K562 (cell line): ENCODE results near the gene SKAP2. TPM values are rescaled to one million over a fixed set of nuclear protein-coding genes. Genes with fewer than 3 reads are reported as not detected.

Source experiments
- ATF7 ChIP-seq: fragments of 450-650 bp; IDR thresholded peaks from 2 replicates; pipeline ENCODE4 v1.7.1; 2014; ENCODE audit warnings: mild to moderate bottlenecking, moderate library complexity
- DNMT1 ChIP-seq: fragments of 450-650 bp; IDR thresholded peaks from 2 replicates; pipeline ENCODE4 v1.6.1; 2016; ENCODE audit warnings: antibody characterized with exemption, mild to moderate bottlenecking
- ESRRB ChIP-seq: fragments of 250-450 bp; sonication (Bioruptor Pico); IDR thresholded peaks from 2 replicates; pipeline ENCODE4 v1.5.0; 2020; ENCODE audit warnings: mild to moderate bottlenecking, moderate library complexity, borderline replicate concordance
- LARP7 ChIP-seq: fragments of 450-650 bp; IDR thresholded peaks from 2 replicates; pipeline ENCODE4 v1.6.1; 2016
- NCOR1 ChIP-seq: fragments of 450-650 bp; IDR thresholded peaks from 2 replicates; pipeline ENCODE4 v1.6.1; 2016; ENCODE audit warnings: mild to moderate bottlenecking, moderate library complexity
- TEAD2 ChIP-seq: fragments of 450-650 bp; IDR thresholded peaks from 2 replicates; pipeline ENCODE4 v1.6.1; 2016; ENCODE audit warnings: missing genetic modification characterization, control low read depth, missing compliant biosample characterization
- TSC22D4 ChIP-seq: fragments of 450-650 bp; IDR thresholded peaks from 2 replicates; pipeline ENCODE4 v1.6.1; 2016; ENCODE audit warnings: missing genetic modification characterization, missing biosample characterization, control low read depth
- ZFP36 ChIP-seq: fragments of 150-350 bp; IDR thresholded peaks from 2 replicates; pipeline ENCODE4 v1.6.1; 2018; ENCODE audit warnings: low read length, low read depth; ENCODE audit not compliant: partially characterized antibody
- ZNF224 ChIP-seq: sonication (generic); formaldehyde crosslinking; IDR thresholded peaks from 2 replicates; pipeline ENCODE4 v1.8.0; 2022; ENCODE audit warnings: mild to moderate bottlenecking, missing genetic modification reagents
- polyA plus RNA-seq, 8 experiments: library from polyadenylated mRNA; depleted of rRNA in 4 of 8; stranded (reverse) in 5 of 8; unstranded in 3 of 8; fragments of >200 nt; fragmentation: Nextera tagmentation in 2 of 8; fragmentation: Illumina TruSeq in 1 of 8; extraction: Ambion mirVana in 2 of 8; extraction: Trizol in 1 of 8; gene quantifications; 2 replicates each; pipeline versions ENCODE4 v1.2.1 to v1.2.3, GENCODE V29; 2011 to 2014; ENCODE audit warnings: inconsistent platforms in 1 of 8, missing spikeins in 1 of 8
- total RNA-seq, 7 experiments: library from RNA; depleted of rRNA in 6 of 7; stranded (reverse); fragments of >200 nt in 6 of 7; fragmentation: Illumina TruSeq in 2 of 7; extraction: Trizol in 2 of 7; gene quantifications; 2 replicates each; pipeline versions ENCODE4 v1.2.1 to v1.2.3, GENCODE V29; 2011 to 2021; ENCODE audit warnings: low replicate concordance in 1 of 7
- TF ChIP-seq, protein P1 (sequence below), 2 experiments: fragments of 450-650 bp; IDR thresholded peaks; 2 replicates each; pipeline ENCODE4 v1.6.1; 2018; ENCODE audit warnings: mild to moderate bottlenecking in 2 of 2, low read depth in 1 of 2; ENCODE audit not compliant: partially characterized antibody in 2 of 2
- TF ChIP-seq, protein P2 (sequence below): fragments of 250-450 bp; sonication (Bioruptor Pico); IDR thresholded peaks from 2 replicates; pipeline ENCODE4 v1.4.0; 2020; ENCODE audit warnings: mild to moderate bottlenecking, moderate library complexity
- TF ChIP-seq, protein P3 (sequence below): fragments of 450-650 bp; IDR thresholded peaks from 2 replicates; pipeline ENCODE4 v1.6.1; 2017; ENCODE audit warnings: antibody characterized with exemption

The SKAP2 gene
- total and polyA plus RNA-seq, 9 of the 15 experiments (the other 6 are each of a cell fraction or from before 2014, with no cell fraction given): 4.2 to 11.7 (median 8.3) TPM

DNA sequence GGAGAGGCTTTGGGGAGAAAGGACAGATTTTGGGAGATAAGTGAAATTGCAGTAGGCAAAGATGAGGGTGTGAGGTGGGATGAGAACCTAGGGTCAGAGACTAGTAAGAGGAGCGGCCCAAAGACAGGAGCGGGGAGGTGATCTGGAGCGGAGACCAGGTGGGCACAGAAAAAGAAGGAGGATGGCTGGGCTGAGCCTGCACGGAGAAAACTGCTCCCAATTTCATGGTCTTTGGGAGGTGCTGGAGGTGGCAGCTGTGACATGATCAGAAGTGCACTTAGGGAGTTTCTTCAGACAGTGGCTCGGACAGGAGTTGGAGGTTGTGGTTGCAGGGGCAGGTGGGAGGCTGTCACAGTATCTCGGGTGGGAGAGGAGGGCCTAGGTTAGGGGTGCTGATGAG is 232.8 kb downstream of the SKAP2 start (continued):
- TF ChIP-seq NCOR1 (no peak), DNMT1 (no peak), ZFP36 (no peak), ZNF224 (CRISPR knock-in tag) (no peak), LARP7 (no peak), ESRRB (CRISPR knock-in tag) (no peak), ATF7 (no peak), TSC22D4 (tag) (no peak), TEAD2 (tag) (no peak)
- TF ChIP-seq, protein P1, sequence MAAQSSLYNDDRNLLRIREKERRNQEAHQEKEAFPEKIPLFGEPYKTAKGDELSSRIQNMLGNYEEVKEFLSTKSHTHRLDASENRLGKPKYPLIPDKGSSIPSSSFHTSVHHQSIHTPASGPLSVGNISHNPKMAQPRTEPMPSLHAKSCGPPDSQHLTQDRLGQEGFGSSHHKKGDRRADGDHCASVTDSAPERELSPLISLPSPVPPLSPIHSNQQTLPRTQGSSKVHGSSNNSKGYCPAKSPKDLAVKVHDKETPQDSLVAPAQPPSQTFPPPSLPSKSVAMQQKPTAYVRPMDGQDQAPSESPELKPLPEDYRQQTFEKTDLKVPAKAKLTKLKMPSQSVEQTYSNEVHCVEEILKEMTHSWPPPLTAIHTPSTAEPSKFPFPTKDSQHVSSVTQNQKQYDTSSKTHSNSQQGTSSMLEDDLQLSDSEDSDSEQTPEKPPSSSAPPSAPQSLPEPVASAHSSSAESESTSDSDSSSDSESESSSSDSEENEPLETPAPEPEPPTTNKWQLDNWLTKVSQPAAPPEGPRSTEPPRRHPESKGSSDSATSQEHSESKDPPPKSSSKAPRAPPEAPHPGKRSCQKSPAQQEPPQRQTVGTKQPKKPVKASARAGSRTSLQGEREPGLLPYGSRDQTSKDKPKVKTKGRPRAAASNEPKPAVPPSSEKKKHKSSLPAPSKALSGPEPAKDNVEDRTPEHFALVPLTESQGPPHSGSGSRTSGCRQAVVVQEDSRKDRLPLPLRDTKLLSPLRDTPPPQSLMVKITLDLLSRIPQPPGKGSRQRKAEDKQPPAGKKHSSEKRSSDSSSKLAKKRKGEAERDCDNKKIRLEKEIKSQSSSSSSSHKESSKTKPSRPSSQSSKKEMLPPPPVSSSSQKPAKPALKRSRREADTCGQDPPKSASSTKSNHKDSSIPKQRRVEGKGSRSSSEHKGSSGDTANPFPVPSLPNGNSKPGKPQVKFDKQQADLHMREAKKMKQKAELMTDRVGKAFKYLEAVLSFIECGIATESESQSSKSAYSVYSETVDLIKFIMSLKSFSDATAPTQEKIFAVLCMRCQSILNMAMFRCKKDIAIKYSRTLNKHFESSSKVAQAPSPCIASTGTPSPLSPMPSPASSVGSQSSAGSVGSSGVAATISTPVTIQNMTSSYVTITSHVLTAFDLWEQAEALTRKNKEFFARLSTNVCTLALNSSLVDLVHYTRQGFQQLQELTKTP (IDR thresholded peaks at IDR 0.05; ENCODE audit: low read depth in 1 of 2, partially characterized antibody in 2 of 2): no peak
- TF ChIP-seq, protein P2, sequence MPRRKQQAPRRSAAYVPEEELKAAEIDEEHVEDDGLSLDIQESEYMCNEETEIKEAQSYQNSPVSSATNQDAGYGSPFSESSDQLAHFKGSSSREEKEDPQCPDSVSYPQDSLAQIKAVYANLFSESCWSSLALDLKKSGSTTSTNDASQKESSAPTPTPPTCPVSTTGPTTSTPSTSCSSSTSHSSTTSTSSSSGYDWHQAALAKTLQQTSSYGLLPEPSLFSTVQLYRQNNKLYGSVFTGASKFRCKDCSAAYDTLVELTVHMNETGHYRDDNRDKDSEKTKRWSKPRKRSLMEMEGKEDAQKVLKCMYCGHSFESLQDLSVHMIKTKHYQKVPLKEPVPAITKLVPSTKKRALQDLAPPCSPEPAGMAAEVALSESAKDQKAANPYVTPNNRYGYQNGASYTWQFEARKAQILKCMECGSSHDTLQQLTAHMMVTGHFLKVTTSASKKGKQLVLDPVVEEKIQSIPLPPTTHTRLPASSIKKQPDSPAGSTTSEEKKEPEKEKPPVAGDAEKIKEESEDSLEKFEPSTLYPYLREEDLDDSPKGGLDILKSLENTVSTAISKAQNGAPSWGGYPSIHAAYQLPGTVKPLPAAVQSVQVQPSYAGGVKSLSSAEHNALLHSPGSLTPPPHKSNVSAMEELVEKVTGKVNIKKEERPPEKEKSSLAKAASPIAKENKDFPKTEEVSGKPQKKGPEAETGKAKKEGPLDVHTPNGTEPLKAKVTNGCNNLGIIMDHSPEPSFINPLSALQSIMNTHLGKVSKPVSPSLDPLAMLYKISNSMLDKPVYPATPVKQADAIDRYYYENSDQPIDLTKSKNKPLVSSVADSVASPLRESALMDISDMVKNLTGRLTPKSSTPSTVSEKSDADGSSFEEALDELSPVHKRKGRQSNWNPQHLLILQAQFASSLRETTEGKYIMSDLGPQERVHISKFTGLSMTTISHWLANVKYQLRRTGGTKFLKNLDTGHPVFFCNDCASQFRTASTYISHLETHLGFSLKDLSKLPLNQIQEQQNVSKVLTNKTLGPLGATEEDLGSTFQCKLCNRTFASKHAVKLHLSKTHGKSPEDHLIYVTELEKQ (CRISPR knock-in tag): no peak
- TF ChIP-seq, protein P3, sequence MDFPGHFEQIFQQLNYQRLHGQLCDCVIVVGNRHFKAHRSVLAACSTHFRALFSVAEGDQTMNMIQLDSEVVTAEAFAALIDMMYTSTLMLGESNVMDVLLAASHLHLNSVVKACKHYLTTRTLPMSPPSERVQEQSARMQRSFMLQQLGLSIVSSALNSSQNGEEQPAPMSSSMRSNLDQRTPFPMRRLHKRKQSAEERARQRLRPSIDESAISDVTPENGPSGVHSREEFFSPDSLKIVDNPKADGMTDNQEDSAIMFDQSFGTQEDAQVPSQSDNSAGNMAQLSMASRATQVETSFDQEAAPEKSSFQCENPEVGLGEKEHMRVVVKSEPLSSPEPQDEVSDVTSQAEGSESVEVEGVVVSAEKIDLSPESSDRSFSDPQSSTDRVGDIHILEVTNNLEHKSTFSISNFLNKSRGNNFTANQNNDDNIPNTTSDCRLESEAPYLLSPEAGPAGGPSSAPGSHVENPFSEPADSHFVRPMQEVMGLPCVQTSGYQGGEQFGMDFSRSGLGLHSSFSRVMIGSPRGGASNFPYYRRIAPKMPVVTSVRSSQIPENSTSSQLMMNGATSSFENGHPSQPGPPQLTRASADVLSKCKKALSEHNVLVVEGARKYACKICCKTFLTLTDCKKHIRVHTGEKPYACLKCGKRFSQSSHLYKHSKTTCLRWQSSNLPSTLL: no peak
- TF ChIP-seq, all 486 proteins: peak for 0
